Measurements from ENCODE around the gene XCR1. TPM values are rescaled to one million over a fixed set of nuclear protein-coding genes. Genes with fewer than 3 reads are reported as not detected.

XCR1 gene
- total and polyA plus RNA-seq, 2 donors (not counting 3 experiments of a cell fraction or from before 2014, with no cell fraction given) = not detected

DNA sequence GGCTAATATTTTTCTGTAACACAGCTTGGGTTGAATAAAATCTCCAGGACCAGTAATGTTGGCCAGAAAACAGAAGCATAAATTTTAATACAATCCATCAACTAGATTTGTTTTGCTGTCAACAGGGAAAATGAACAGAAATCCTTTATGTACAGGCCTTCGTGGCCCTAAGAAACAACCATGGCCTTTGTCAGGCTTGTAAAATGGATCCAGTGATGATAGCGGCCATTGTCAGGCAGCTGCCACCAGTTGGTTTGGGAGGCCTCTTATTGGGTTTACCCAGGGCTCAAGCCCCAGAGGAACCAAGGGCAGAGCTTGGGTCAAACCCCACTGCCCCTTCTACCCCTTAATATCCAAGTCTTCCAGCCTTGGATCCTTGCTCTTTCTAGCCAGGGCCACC lies 26.1 kb downstream of the XCR1 start:
- H4K20me1 ChIP-seq (replicated peaks; ENCODE audit: control insufficient read depth, extremely low read depth, insufficient read depth, low read length) = no peaks in the 10 kb centered on the region
- H3K9me3 ChIP-seq (replicated peaks; ENCODE audit: control insufficient read depth, insufficient read depth, low read length) = no peaks in the 10 kb centered on the region
- ChIA-PET POLR2A (no interaction called here), CTCF (no interaction called here)
- no peak overlapping the region for H3K4me3 ChIP-seq (replicated peaks in 1 of 3; ENCODE audit: insufficient read depth in 1 of 3, low read depth in 1 of 3, low read length in 3 of 3)
- dilution Hi-C loops (cut with MboI; ENCODE audit: extremely low pct_ligation_motif_present, low sequenced_read_pairs) = no loop called here
- no peak overlapping the region for H3K27ac ChIP-seq (ENCODE audit: insufficient read depth, low read depth, low read length)
- BruUV-seq (replicated peaks) = no TSS peak
- no peaks in the 10 kb centered on the region for H3K9me1 ChIP-seq (replicated peaks; ENCODE audit: control insufficient read depth, extremely low read depth, insufficient read depth, low read length)
- H3K79me2 ChIP-seq (ENCODE audit: control insufficient read depth, insufficient read depth, low read length) = no peaks in the 10 kb centered on the region
- H3K27me3 ChIP-seq (ENCODE audit: control insufficient read depth in 2 of 2, insufficient read depth in 2 of 2, low read length in 2 of 2) = peaks cover 2 to 6% of the 10 kb centered on the region in 2 experiments
- FAIRE-seq (no peak), DNase-seq (ENCODE audit: low read depth, low spot score) (no peak)
- no peaks in the 10 kb centered on the region for H3K4me1 ChIP-seq (ENCODE audit: control insufficient read depth, extremely low read depth, insufficient read depth, low read length)
- H3K4me2 ChIP-seq (ENCODE audit: insufficient read depth, low read length) = no peak overlapping the region
- no peaks in the 10 kb centered on the region for H3K36me3 ChIP-seq (ENCODE audit: control insufficient read depth in 2 of 2, extremely low read depth in 1 of 2, insufficient read depth in 2 of 2, low read length in 2 of 2)
- H2AFZ ChIP-seq (ENCODE audit: low read depth, low read length) = no peak overlapping the region
- H3K9ac ChIP-seq (replicated peaks; ENCODE audit: extremely low read depth, insufficient read depth, low read length) = no peak overlapping the region
- TF ChIP-seq FOS (IDR thresholded peaks at IDR 0.05; ENCODE audit: borderline replicate concordance, insufficient read depth, low read length) (no peak), MYC (IDR thresholded peaks at IDR 0.05; ENCODE audit: low read depth, low read length) (no peak), POLR2AphosphoS5 (IDR thresholded peaks at IDR 0.05; ENCODE audit: insufficient read depth, low read depth, low read length) (no peak), JUN (IDR thresholded peaks at IDR 0.05; ENCODE audit: borderline replicate concordance, insufficient read depth, insufficient read length, low read depth) (no peak), POLR2A (IDR thresholded peaks at IDR 0.05; ENCODE audit: low read depth, low read length) (no peak), EZH2 (IDR thresholded peaks at IDR 0.05; ENCODE audit: borderline replicate concordance, low read depth, low read length, severe bottlenecking) (no peak), GATA2 (IDR thresholded peaks at IDR 0.05; ENCODE audit: insufficient read depth, insufficient read length, low read depth, low read length) (no peak)
- TF ChIP-seq, protein P1, sequence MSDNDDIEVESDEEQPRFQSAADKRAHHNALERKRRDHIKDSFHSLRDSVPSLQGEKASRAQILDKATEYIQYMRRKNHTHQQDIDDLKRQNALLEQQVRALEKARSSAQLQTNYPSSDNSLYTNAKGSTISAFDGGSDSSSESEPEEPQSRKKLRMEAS (IDR thresholded peaks at IDR 0.05; ENCODE audit: insufficient read depth, insufficient read length) = no peak
- TF ChIP-seq, protein P2, sequence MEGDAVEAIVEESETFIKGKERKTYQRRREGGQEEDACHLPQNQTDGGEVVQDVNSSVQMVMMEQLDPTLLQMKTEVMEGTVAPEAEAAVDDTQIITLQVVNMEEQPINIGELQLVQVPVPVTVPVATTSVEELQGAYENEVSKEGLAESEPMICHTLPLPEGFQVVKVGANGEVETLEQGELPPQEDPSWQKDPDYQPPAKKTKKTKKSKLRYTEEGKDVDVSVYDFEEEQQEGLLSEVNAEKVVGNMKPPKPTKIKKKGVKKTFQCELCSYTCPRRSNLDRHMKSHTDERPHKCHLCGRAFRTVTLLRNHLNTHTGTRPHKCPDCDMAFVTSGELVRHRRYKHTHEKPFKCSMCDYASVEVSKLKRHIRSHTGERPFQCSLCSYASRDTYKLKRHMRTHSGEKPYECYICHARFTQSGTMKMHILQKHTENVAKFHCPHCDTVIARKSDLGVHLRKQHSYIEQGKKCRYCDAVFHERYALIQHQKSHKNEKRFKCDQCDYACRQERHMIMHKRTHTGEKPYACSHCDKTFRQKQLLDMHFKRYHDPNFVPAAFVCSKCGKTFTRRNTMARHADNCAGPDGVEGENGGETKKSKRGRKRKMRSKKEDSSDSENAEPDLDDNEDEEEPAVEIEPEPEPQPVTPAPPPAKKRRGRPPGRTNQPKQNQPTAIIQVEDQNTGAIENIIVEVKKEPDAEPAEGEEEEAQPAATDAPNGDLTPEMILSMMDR (IDR thresholded peaks at IDR 0.05; ENCODE audit: extremely low read depth in 1 of 2, insufficient read depth in 1 of 2, low read depth in 1 of 2, low read length in 2 of 2) = no peak
- intact Hi-C loops (cut with micrococcal nuclease) = no loop called here
